GM18502 (cell line): ENCODE measurements around the gene MRPL20.
"Not testable (repeated sequence)": the region's sequence is repeated elsewhere in the genome, so short reads cannot be mapped to it uniquely, and the experiment has no call there.

ENCODE experiments used
- ATAC-seq: cut with Tn5 transposase; IDR thresholded peaks from one replicate; pipeline ENCODE4 v1.9.1; 2021; ENCODE audit warnings: mild to moderate bottlenecking; ENCODE audit not compliant: unreplicated experiment, poor library complexity

The MRPL20 gene

GRCh38 chr1:1437904-1438376 is 30.8 kb upstream of the MRPL20 start:
- no peak for ATAC-seq

- no peak for ATAC-seq
Observed at GRCh38 chr1:1437033-1437903, 30.2 kb upstream of the MRPL20 start.

DNA sequence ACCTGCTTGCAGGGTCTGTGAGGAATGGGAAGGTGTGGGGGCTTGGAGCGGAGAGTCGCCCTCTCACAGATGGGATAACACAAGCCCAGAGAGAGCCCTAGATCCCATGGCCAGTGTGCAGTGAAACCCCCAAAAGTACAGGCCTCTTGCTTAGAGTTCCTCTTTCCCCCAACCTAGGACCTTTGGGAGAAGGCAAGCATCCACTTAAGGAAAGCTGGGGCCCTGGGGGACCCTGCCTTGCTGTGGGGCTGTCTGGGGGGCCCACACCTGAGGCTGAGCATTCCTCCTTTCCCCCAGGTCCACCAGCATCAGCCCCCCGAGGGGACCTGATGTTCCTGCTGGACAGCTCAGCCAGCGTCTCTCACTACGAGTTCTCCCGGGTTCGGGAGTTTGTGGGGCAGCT is 29.5 kb upstream of the MRPL20 start:
- ATAC-seq = no peak

DNA sequence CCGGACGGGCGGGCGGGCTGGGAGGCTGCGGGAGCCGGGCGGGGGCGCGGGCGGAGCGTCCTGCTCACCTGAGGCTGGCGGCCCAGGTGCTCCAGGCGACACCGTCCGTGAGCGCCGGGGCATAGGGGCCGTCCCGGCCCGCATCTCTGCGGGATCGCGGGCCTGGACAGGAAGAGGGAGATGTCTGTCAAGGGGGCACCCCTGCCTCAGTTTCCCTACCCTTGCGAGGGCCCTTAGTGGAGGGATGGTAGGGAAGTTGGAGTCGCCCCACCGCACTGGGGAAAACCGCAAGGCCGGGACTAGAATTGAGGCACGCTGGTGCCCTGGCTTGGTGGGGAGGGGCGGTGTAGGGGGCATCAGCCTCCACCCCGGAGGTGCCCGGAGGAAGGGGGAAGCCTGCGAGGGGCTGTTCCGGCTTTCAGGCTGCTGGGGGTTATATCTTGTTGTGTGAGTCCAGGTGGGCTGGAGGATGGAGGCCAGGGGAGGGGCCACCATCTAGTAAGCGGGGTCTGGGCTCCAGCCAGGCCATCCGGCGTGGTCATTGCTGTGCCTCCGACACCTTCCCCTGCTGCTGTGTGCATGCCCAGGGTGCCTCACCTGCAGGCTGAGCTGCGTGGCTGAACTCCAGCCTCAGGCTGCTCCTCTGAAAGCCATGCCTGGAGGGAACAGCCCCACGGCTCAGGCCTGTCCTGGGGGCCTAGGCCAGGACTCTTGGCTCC is 29.0 kb upstream of the MRPL20 start:
- no peak for ATAC-seq

DNA sequence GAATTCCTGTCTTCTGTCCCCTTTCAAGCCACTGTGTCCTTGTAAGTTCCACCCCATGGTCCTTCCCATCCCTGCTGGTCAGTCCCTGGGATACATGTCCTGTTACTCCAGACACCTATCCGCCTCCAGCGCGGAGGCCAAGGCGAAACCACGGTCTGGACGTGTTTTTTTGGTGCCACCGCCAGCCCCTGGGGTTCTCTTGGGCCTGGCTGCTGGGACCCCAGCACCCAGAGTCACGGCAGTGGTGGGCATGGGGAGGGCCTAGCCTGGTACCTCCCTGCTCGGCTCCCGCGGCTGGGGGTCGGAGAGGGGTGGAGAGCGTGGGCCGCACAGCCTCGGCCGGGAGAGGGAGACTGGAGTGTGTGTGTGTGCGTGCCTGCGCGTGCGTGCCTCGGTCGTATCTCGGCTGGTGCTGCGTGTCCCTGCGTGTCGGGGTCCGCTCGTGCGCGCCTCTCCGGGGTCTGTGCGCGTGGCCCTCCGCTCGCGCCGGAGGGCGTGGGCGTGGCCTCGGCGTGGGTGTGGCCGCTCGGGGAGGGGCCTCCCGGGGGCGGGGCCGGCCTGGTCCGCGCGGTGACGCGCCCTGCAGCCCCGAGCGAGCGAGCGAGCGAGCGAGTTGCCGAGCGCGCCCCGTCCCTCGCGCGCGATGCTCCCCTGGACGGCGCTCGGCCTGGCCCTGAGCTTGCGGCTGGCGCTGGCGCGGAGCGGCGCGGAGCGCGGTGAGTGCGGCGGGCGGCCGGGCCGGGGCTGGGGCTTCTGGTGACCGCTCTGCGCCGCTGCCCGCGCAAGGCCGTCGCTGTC is 28.2 kb upstream of the MRPL20 start, which contains the start of gene VWA1:
VWA1 (plus strand) TSS at position 585 of the 798 bp plus-strand sequence; CDS start at position 644, 59 bp downstream.
- no peak for ATAC-seq

DNA sequence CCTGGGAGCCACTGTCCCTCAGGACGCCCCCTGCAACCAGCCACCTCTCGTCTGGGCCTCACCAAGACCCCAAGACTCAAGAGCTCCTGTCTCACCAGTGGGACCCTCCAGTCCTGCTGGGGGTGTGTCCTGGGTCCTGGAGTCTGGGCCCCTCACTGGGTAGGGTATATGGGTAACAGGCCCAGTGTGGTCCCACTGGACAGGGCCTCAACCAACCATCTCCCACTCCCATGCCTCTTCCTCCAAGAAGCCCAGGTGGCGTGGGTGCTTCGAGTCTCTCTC is 27.7 kb upstream of the MRPL20 start:
- ATAC-seq = no peak

DNA sequence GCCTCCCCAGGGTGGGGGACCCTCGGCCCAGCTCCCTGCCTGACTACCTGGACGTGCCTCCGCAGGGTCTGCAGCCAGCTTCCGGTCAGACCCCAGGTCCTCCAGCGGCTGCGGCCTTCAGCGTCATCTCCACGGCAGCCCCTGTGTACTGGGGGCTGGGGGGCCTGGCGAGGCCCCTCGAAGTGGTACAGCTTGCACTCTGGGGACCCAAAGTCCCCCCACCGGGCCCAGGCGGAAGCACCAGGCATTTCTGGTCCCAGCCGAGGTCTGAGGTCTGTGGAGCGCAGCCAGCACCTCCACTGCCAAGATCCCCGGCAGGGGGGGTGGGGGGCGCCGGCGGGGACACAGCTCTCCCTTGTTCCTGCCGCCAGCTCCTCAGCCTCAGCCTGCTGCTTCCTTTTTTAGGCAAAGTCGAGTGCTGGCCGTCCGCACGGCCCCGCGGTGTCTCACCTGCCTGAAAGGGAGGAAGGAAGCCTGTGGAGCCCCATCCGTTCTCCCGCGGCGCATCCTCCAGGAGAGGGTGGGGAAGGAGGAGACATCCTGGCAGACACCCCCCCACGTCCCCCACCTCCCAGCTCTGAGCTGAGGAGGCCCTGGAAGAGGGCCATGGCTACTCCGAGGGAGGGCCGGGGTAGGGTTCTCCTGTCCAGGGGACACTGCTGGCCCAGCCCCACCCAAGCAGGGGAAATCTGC is 27.2 kb upstream of the MRPL20 start:
- ATAC-seq = no peak

GRCh38 chr1:1433804-1434130 is 26.7 kb upstream of the MRPL20 start:
- no peak for ATAC-seq

DNA sequence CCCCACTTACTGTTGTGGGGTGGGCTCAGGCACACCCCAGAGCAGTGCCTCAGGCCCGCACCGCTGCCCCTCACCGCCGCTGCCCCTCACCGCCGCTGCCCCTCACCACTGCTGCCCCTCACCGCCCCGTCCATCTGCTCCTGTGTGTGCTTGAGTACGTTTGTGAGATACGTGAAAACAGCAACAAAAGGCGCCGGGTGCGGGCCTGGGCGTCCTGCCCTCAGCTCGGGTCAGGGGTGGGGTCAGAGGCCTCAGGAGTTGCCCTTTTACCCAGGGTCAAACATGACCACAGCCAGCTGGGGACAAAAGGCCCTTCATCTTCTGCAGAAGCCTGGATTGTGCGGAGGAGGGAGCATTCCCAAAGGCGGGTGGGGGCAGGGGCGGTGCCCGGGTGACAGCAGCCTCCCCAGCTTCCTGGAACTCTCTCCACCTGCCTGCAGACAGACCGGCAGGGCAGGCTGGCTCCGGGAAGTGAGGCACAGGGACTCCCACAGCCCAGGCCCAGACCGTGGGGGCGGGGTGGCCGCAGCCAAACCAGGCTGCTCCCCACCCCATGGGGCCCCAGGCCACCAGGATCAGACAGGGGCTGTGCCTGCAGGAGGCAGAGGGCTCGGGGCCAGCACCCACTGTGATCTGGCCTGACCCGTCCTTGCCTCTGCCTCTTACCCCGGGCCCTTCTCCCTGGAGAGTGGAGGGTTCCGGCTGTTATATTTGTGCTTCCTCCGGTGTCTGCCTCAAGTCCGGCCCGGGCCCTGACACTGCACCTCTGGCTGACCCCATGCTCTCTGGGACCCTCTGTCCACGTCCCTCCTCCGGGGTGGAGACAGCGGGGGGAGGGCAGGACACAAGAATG is 26.1 kb upstream of the MRPL20 start:
- ATAC-seq = no peak

- ATAC-seq = no peak
Observed at GRCh38 chr1:1432274-1432950, 25.3 kb upstream of the MRPL20 start.

DNA sequence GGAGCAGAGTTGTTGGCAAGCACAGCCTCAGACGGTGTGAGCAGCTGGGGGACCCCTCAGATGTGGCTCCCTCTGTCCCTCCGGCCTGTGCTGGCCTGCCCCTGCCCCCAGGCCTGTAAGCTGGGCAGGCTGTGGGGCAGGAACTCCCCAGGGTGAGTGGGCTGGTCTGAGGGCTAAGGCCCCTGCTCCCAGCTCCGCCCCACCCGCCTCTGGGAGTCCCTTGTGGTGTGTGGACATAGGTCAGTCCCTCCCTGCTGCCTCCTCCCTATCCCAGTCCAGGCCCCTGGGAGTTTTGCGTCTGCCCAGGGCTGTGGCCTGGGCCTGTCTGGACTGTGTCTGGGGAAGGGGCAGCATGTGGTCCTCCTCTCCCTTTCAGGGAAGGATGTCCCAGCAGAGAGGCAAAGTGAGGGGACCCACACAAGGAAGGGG is 24.8 kb upstream of the MRPL20 start:
- no peak for ATAC-seq

DNA sequence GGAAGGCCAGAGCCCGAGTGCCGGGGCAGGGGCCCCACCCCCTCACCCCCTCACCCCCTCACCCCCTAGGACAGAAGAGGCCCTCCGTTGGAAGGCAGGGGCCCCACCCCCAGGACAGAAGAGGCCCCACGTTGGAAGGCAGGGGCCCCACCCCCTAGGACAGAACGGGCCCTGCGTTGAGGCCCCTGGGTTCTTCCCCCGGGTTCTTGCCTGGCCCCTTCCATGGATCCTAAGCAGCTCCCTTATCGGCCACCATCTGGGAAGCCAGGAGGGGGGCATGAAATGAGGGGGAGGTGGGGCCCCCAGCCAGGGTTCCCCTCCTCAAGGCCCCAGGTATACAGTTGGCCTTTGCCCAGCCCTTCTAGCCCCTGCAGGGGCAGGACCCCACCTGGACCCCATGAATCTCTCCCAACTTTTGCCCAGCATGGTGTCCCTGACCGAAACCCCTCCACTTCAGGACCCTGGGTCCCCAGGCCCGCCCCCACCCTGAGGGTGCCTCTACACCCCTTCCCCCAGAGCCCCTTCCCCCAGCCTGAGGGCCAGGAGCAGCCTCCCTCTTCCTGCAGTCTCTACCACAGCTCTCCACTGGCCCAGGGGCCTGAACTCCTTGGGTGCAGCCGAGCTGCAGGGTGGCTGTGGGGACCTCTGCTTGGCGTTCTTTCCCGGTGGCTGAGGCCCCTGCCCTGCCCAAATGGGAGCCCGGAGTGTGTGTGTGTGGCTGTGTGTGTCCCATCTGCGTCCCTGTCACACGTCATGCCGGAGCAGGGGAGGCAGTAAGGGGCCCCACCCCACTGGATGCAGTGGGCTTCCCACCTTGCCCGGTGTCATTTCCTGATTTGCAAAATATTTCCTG is 24.1 kb upstream of the MRPL20 start:
- ATAC-seq = no peak

- ATAC-seq = no peak
Observed at GRCh38 chr1:1430114-1430982, 23.3 kb upstream of the MRPL20 start.

GRCh38 chr1:1429671-1430073 is 22.6 kb upstream of the MRPL20 start:
- no peak for ATAC-seq

- ATAC-seq = not testable (repeated sequence)
Observed at GRCh38 chr1:1428967-1429366, 21.9 kb upstream of the MRPL20 start.

GRCh38 chr1:1428174-1428573 is 21.1 kb upstream of the MRPL20 start:
- ATAC-seq = no peak

DNA sequence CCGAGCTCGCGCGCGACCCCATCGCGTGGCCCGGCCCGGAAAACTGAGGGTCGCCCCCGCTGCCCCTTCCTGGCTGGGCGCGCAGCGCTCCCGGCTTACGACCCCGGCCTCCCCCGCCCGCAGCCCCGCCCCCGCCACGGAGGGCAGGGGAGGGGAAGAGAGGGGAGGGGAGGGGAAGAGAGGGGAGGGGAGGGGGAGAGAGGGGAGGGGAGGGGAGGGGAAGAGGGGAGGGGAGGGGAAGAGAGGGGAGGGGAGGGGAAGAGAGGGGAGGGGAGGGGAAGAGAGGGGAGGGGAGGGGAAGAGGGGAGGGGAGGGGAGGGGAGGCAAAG is 20.7 kb upstream of the MRPL20 start:
- no peak for ATAC-seq
